ENCODE results near the gene DNM3. TPM values are rescaled to one million over a fixed set of nuclear protein-coding genes. Genes with fewer than 3 reads are reported as not detected.
A peak's percentile ranks its signal among the peaks of the same experiment; 100 is the strongest.

DNM3 gene
- total RNA-seq, 6 experiments from 2014 or later = 0.25 to 0.73 (median 0.39) TPM

DNA sequence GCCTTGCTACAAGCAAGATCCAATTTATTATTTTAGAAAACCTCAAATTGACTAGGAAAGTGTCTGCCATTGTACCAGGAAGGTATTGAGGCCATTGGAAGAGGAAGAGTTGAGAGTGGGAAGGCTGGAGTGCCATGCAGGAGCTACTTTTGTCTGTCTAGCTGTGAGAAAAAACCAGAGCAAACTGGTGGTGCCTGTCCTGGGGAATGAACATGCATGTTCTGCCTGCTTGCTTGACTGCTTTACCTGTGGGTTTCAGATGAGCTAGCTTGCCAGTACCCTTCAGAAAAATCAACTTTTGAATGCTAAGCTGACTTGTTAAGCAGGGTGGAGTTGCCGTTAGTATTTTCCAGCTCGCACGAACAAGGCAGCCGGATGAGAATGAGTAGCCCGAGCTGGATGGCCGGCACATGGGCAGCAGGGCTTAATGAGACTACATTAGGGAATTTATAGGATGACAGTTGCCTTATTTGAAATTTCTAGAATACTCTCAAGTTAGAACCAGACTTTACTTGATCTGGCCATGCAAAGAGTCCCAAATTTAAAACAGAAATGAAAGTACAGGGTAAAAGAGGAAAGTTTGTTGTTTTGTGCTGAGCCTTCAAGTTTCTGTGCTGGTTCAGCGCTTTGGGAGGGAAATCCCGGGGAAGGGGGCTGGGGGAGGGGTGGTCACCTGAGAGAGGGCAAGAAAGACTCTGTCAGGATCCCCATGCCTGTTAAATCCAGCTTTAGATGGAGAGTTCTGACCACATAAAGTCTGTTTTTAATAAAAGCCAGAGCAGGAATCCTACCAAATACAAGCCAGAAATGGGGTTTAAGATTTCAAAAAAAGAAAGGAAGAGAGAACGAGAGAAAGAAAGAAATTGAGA, 549.6 kb downstream of the DNM3 start:
- Mint-ChIP-seq H3K27ac (peak overlapping the region; percentile 76), H3K4me3 (peak overlapping the region; percentile 81), H3K27me3 (ENCODE audit: insufficient read depth) (no peaks in the 10 kb centered on the region)

DNA sequence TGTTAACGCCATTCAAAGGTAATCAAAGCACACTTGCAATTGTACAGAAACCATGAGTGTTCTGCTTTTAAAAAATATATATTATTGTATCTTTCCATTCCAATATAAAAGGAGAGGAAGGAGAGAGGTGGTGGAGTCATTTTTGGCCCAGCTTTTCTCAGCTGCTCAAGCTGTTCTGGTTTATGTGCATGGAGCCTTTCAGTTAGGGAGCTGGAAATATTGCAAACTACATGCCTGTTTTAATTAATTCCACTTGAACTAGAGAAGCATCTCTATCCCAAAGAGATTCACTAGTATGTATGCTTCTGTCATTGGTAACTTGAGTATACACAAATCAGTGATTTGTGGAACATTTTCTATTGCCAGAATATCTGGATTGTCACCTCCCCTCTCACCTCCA, 550.7 kb downstream of the DNM3 start:
- H3K27me3 Mint-ChIP-seq (ENCODE audit: insufficient read depth) = no peaks in the 10 kb centered on the region
- TF ChIP-seq CTCF (IDR thresholded peaks at IDR 0.05) = no peak
- H3K4me1 Mint-ChIP-seq (ENCODE audit: low read depth) = peaks cover 39% of the 10 kb centered on the region
- H3K36me3 Mint-ChIP-seq (ENCODE audit: low read depth) = no peaks in the 10 kb centered on the region
- no peak overlapping the region for H3K27ac Mint-ChIP-seq
- H3K9me3 Mint-ChIP-seq = no peaks in the 10 kb centered on the region
- DNase-seq = no peak
- H3K4me3 Mint-ChIP-seq = no peak overlapping the region

More for the DNA sequence above, 549.6 kb downstream of the DNM3 start:
- peak; percentile 21 for DNase-seq
- no peak for TF ChIP-seq CTCF (IDR thresholded peaks at IDR 0.05)
- H3K4me1 Mint-ChIP-seq (ENCODE audit: low read depth) = peaks cover 38% of the 10 kb centered on the region
- no peaks in the 10 kb centered on the region for H3K36me3 Mint-ChIP-seq (ENCODE audit: low read depth)
- no peaks in the 10 kb centered on the region for H3K9me3 Mint-ChIP-seq

DNA sequence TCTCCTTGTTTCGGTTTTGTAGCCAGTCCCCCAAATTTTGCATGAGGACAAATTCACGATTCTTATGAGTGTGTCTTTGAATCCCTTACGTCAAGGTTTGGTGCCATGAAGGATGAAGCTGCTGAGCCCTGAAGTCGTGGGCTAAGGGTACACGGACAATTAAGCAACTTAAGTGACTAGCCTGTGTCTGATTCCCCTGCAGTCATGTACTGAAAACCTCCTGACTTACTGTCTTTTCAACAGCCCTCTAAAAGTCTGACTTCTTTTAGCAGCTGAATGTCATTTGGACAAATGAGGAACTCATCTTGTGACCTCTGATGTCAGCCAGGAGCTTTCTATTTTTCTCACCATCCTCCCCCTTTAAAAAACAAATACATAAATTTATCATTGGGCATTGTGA, 552.1 kb downstream of the DNM3 start:
- Mint-ChIP-seq H3K27ac (no peak overlapping the region), H3K27me3 (ENCODE audit: insufficient read depth) (no peaks in the 10 kb centered on the region), H3K9me3 (no peaks in the 10 kb centered on the region), H3K4me3 (no peak overlapping the region), H3K4me1 (ENCODE audit: low read depth) (peaks cover 53% of the 10 kb centered on the region), H3K36me3 (ENCODE audit: low read depth) (no peaks in the 10 kb centered on the region)
- TF ChIP-seq CTCF (IDR thresholded peaks at IDR 0.05) = no peak
- no peak for DNase-seq

- Mint-ChIP-seq H3K4me1 (ENCODE audit: low read depth) (peaks cover 62% of the 10 kb centered on the region), H3K27me3 (ENCODE audit: insufficient read depth) (no peaks in the 10 kb centered on the region), H3K9me3 (no peaks in the 10 kb centered on the region), H3K27ac (no peak overlapping the region), H3K4me3 (no peak overlapping the region), H3K36me3 (ENCODE audit: low read depth) (no peaks in the 10 kb centered on the region)
- TF ChIP-seq CTCF (IDR thresholded peaks at IDR 0.05) = no peak
- DNase-seq = no peak
These were observed 552.9 kb downstream of the DNM3 start for GRCh38 chr1:172394141-172394751.

DNA sequence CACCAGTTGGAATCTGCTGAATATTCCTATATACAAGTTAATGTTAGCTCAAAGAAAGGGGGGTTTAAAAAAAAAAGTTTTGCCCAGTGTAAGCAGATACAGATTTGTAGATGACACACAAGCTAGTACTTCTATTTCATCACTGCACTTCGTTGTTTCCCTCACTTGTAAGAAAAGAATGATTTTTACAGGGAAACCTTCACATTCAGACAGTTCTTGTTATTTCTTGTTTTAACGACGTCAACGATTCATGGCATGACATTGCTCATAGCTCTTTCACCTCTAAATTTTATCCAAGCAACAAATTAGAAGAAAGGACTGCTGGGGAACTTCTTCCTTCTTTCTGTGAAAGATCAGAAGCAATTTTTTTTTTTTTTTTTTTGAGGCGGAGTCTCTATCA, 553.5 kb downstream of the DNM3 start:
- no peak overlapping the region for H3K4me3 Mint-ChIP-seq
- H3K27me3 Mint-ChIP-seq (ENCODE audit: insufficient read depth) = no peaks in the 10 kb centered on the region
- no peaks in the 10 kb centered on the region for H3K36me3 Mint-ChIP-seq (ENCODE audit: low read depth)
- no peak overlapping the region for H3K27ac Mint-ChIP-seq
- H3K4me1 Mint-ChIP-seq (ENCODE audit: low read depth) = peaks cover 68% of the 10 kb centered on the region
- DNase-seq = no peak
- H3K9me3 Mint-ChIP-seq = no peaks in the 10 kb centered on the region
- no peak for TF ChIP-seq CTCF (IDR thresholded peaks at IDR 0.05)

Data from HFFc6 (cell line).